GM19043 (cell line): ENCODE data around the gene CMTR2.

ENCODE experiments used
- ATAC-seq: cut with Tn5 transposase; IDR thresholded peaks from one replicate; pipeline ENCODE4 v1.9.1; 2021; ENCODE audit warnings: low read depth; ENCODE audit not compliant: unreplicated experiment

CMTR2 gene

DNA sequence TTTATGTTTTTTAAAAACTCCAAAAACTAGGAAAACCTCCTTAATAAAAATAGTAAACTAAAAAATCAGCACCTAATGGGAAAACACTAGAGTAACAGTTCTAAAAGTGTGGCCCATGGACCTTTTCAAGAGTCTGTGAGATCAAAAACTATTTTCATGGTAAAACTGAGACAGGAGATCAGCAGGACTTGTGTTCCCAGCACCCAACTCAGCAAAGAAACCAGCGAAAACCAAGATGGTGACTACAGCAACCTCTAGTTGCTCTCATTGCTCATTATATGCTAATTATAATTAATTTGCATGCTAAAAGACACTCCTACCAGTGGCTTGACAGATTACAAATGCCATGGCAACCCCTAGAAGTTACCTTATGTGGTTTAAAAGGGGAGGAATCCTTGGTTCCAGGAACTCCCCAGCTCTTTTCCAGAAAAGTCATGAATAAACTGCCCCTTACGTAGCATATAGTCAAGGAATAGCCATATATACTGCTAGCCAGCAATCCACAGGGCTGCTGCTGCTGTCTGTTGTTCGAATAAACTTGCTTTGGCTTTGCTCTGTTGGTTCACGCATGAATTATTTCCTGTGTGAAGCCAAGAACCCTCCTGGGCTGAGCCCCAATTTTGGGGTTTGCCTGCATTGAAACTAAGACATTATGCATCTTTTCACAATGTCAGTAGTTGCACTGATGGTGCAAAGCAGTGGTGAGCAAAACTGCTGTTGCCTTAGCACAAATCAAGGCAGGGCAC lies 12.4 kb downstream of the CMTR2 start:
- no peak for ATAC-seq

DNA sequence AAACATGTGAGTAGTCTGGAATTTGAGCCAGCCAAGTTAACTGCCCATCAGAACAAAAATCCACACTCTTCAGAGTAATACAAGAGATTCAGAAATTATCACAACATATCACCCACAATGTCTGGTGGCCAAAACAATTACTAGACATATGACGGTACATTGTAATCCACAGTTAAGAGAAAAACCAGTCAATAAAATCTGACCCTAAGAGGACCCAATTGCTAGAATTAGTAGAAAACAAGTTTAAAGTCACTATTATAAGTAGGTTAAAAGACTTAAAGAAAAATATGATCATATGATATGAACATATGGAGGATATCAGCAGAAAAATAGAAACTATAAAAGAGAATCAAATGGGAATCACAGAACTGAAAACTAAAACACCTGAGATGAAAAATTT lies 15.8 kb downstream of the CMTR2 start:
- ATAC-seq: no peak

DNA sequence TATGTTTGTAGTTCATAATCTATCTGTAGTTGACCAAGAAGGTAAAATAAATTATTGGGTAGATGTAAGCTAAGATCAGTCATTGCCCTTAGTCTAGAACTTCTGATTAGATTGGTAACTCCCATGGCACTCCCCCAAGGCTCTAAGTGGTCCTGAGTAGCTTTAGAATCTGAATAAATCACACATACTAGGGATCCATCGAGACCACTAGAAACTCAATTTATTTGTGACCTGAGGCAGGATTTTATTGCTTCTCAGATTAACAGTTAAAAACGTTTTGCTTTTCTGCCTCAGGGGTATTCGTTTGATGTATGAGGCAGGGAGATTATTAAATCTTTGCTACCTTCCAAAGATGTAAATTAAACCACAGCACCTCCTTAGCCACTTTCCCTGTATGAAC lies 24.9 kb downstream of the CMTR2 start:
- no peak for ATAC-seq

- ATAC-seq: no peak
Measured at GRCh38 chr16:71263582-71263981, 25.6 kb downstream of the CMTR2 start.

GRCh38 chr16:71262391-71262790 lies 26.8 kb downstream of the CMTR2 start:
- ATAC-seq: no peak

GRCh38 chr16:71260995-71261394 lies 28.2 kb downstream of the CMTR2 start:
- ATAC-seq: no peak

DNA sequence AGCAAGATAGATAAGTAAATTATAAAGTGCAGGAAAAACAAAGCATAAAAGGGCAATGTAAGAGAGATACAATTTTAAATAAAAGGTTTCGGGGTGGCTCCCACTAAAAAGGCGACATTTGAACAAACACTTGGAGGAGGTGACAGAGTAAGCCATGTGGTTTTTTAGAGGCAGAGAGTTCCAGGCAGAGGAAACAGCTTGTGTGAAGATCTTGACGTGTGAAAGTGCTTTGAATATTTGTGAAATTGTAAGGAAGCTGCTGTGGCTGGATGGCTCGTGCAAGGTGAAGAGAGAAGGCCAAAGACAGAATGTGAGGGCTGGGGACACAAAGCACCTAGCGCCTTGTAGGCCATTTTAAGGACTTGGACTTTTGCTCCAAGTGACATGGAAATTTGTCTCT lies 30.1 kb downstream of the CMTR2 start:
- ATAC-seq: no peak

GRCh38 chr16:71258372-71258771 lies 30.8 kb downstream of the CMTR2 start:
- ATAC-seq: no peak

- no peak for ATAC-seq
Measured at GRCh38 chr16:71257768-71258167, 31.4 kb downstream of the CMTR2 start.

DNA sequence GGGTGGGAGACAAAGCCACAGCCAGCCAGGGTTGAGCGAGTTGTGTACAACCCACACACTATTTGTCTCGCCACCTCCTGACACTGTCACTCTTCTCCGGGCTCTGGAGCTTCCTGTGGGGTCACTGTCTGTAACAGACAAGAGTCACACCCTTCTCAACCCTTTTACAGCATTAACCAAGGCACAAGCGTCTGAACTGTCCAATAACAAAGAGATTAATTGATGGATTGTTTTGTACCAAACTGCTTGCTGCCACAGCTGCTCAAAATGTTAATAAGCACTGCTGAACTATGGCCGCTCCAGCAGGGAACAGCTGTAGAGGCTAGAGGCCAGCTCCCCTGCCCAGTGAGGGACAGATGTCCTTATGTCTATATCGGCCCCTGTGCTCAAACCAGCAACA lies 33.5 kb downstream of the CMTR2 start:
- no peak for ATAC-seq

DNA sequence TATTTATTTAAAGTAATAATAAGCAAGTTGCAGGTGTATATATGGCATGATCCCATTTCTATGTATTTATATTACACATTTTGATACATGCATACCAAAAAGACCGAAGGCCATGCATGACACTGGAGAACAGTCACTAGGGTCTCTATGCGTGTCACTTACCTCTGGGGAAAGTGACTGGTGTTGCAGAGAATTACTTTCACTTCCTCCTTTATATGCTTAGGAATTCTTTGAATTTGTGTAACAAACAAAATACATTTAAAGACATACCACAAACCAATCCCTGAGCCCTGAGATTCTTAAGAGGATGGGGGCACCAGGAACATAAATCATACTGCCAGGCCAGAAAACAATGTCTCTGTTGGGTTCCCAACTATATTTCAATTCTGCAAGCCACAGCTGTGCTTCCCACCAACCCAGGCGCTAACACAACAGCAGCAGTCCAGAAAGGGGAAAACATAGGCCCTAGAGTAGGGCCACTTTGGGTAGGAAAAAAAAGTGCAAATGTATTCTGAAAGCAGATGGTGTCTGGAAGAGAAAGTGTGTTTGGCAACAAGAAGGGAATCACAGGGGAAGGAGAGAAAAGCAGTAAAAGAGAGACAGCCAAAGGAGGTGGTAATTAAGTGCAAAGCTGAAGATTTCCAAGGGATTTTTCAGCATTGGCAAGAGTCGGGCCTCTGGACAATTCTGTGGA lies 34.2 kb downstream of the CMTR2 start:
- no peak for ATAC-seq

- ATAC-seq: no peak
Measured at GRCh38 chr16:71250461-71251235, 38.6 kb downstream of the CMTR2 start.

- no peak for ATAC-seq
Measured at GRCh38 chr16:71249399-71249798, 39.8 kb downstream of the CMTR2 start.

GRCh38 chr16:71247478-71247877 lies 41.7 kb downstream of the CMTR2 start:
- ATAC-seq: no peak

GRCh38 chr16:71246309-71246708 lies 42.9 kb downstream of the CMTR2 start:
- ATAC-seq: no peak

- ATAC-seq: no peak
Measured at GRCh38 chr16:71244521-71244920, 44.7 kb downstream of the CMTR2 start.

- ATAC-seq: no peak
Measured at GRCh38 chr16:71242601-71243000, 46.6 kb downstream of the CMTR2 start.

DNA sequence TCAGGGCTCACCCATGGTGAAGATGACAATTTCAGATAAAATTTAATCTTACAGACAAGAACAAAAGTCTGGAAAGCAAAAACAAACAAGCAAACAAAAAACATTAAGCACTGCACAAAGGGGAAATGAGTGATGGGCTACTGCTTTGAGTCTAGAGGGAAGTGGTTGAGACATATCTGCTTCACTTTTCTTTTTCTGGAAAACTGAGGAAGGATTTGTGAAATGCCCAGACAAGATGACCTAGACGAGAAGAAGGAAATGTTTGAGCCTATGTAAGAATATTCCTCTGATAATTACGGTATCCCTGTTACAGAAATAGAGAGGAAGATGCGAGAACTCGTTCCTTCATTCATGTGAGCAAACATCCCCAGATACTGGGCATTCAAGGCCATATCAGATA lies 47.2 kb downstream of the CMTR2 start:
- ATAC-seq: no peak
